ENCODE data around the gene LAMC3.

LAMC3 gene

DNA sequence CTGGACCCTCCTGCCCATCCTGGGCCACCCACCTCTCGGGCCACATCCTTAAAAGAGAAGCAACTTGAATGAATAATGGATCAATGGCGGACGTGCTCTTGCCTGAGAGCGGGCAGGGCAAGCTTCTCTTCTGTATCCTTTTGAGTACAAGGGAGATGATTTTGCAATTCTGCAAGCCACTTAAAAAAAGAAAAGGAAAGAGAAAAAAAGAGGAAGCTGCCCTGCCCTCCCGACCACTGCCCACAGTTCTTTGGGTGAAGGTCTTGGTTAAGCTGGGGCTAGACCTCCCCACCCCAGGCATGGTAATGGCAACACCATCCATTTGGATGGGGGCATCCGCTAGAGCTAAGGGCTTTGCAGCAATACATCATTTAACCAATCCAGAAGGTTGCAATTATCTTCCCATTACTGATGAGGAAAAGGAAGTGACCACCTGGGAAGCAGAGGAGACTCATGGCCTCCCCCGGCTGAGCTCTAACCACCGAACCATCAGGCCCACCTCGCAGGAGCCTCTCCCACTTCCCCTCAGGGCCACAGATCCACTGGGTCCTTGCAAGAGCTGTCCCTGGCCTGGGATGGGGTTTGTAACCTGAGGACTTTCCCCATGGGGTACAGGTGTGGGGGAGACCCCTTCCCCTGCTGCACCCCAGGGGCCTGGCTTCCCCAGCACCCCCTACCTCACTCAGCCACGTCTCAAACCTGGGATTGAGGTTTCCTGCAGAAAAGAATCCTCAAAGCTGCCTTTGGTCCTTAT lies 27.8 kb upstream of the LAMC3 start:
- Histone ChIP-seq H4K20me1 (ENCODE audit: insufficient read depth) (no peaks in the 10 kb centered on the region), H3K36me3 (ENCODE audit: insufficient read depth) (no peaks in the 10 kb centered on the region), H3K4me2 (no peak overlapping the region), H3K27me3 (ENCODE audit: insufficient read depth, low read depth) (peaks cover 93% of the 10 kb centered on the region), H3K4me1 (ENCODE audit: low read depth, poor library complexity, severe bottlenecking) (no peaks in the 10 kb centered on the region), H3K9ac (no peak overlapping the region), H3K79me2 (ENCODE audit: insufficient read depth, low read depth) (no peaks in the 10 kb centered on the region), H3K4me3 (IDR thresholded peaks at IDR 0.05; ENCODE audit: insufficient read depth, low read depth, low read length) (no peak overlapping the region), H3K27ac (no peak overlapping the region), H2AFZ (ENCODE audit: low read depth) (no peak overlapping the region)
- TF ChIP-seq, protein P1, sequence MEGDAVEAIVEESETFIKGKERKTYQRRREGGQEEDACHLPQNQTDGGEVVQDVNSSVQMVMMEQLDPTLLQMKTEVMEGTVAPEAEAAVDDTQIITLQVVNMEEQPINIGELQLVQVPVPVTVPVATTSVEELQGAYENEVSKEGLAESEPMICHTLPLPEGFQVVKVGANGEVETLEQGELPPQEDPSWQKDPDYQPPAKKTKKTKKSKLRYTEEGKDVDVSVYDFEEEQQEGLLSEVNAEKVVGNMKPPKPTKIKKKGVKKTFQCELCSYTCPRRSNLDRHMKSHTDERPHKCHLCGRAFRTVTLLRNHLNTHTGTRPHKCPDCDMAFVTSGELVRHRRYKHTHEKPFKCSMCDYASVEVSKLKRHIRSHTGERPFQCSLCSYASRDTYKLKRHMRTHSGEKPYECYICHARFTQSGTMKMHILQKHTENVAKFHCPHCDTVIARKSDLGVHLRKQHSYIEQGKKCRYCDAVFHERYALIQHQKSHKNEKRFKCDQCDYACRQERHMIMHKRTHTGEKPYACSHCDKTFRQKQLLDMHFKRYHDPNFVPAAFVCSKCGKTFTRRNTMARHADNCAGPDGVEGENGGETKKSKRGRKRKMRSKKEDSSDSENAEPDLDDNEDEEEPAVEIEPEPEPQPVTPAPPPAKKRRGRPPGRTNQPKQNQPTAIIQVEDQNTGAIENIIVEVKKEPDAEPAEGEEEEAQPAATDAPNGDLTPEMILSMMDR (conservative IDR thresholded peaks at IDR 0.05; ENCODE audit: low read depth, low read length): no peak

DNA sequence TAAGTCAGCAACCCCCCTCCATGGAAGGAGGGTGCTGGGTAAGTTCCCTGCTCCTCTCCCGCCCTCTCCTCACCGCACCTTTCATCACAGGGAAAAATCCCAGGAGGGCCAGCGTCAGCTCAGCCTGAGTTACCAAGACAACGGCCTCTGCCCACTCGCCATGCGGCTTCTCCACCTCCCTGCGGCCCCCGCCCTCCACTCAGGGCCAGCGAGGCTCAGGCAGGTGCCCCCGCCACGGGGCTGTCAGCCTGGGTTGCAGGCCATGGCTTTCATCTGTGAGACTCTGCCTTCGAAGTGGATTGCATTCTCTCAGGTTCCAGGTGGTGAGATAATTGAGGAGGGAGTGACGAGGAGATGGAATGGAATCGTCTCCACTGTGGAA lies 27.2 kb upstream of the LAMC3 start:
- no peak overlapping the region for H3K4me2 ChIP-seq
- no peaks in the 10 kb centered on the region for H3K36me3 ChIP-seq (ENCODE audit: insufficient read depth)
- no peak overlapping the region for H3K9ac ChIP-seq
- H3K27ac ChIP-seq: no peak overlapping the region
- no peaks in the 10 kb centered on the region for H4K20me1 ChIP-seq (ENCODE audit: insufficient read depth)
- TF ChIP-seq, protein P1 (conservative IDR thresholded peaks at IDR 0.05; ENCODE audit: low read depth, low read length): no peak
- H2AFZ ChIP-seq (ENCODE audit: low read depth): no peak overlapping the region
- H3K4me1 ChIP-seq (ENCODE audit: low read depth, poor library complexity, severe bottlenecking): no peaks in the 10 kb centered on the region
- no peaks in the 10 kb centered on the region for H3K79me2 ChIP-seq (ENCODE audit: insufficient read depth, low read depth)
- H3K4me3 ChIP-seq (IDR thresholded peaks at IDR 0.05; ENCODE audit: insufficient read depth, low read depth, low read length): no peak overlapping the region
- H3K27me3 ChIP-seq (ENCODE audit: insufficient read depth, low read depth): peaks cover 93% of the 10 kb centered on the region

DNA sequence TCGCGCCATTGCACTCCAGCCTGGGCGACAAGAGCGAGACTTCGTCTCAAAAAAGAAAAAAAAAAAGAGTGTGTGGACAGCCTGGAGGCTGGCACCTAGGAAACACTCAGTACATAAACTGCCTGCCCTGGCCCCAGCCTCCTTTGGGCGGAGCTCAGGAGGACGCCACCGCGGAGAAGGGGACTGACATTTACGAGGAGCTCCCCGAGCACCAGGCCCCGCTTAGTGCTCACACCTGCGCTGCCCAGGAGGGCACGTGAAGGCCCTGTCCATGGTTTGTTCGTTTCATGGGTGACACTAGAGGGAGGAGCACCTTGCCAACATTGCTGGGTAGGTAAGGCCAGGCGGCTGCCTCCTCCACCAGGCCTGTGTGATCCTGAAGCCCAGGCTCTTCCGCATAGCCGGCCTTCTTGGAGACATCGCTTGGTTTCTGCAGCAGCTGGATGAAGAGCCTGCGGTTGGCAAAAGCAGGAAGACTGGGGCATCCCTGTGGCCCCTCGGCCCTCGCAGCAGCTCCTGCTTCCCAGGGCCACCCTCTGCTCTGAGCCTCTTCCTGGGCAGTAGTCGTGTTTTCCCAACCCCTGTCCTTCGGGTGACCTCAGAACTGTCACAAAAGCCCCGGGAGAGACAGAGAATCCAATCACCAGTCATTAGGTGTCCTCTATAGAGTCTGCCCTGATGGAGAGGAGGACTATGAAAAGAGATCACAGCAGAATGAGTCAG lies 26.2 kb upstream of the LAMC3 start:
- Histone ChIP-seq H3K36me3 (ENCODE audit: insufficient read depth) (no peaks in the 10 kb centered on the region), H3K4me1 (ENCODE audit: low read depth, poor library complexity, severe bottlenecking) (no peaks in the 10 kb centered on the region), H4K20me1 (ENCODE audit: insufficient read depth) (no peaks in the 10 kb centered on the region), H3K27ac (no peak overlapping the region), H2AFZ (ENCODE audit: low read depth) (no peak overlapping the region), H3K9ac (no peak overlapping the region), H3K27me3 (ENCODE audit: insufficient read depth, low read depth) (peaks cover 93% of the 10 kb centered on the region), H3K4me2 (no peak overlapping the region), H3K4me3 (IDR thresholded peaks at IDR 0.05; ENCODE audit: insufficient read depth, low read depth, low read length) (no peak overlapping the region), H3K79me2 (ENCODE audit: insufficient read depth, low read depth) (no peaks in the 10 kb centered on the region)
- TF ChIP-seq, protein P1 (conservative IDR thresholded peaks at IDR 0.05; ENCODE audit: low read depth, low read length): no peak

DNA sequence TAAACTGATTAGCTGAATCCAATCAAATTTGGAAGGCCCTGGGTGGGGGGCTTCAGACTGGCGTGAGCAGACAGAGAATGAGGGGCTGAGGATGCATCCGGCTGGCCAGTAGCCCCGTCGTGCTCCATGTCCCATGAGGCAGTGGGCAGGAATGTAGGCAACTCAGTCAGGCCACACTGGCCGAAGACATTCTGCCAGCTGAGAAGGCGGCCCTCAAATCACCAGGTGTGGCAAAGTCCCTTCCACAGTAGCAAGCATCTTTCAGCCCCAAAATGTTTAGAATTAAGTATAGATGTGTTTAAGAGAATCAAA lies 25.7 kb upstream of the LAMC3 start:
- Histone ChIP-seq H3K36me3 (ENCODE audit: insufficient read depth) (no peaks in the 10 kb centered on the region), H3K27me3 (ENCODE audit: insufficient read depth, low read depth) (peaks cover 93% of the 10 kb centered on the region), H3K4me2 (no peak overlapping the region), H3K4me1 (ENCODE audit: low read depth, poor library complexity, severe bottlenecking) (no peaks in the 10 kb centered on the region), H4K20me1 (ENCODE audit: insufficient read depth) (no peaks in the 10 kb centered on the region), H2AFZ (ENCODE audit: low read depth) (no peak overlapping the region), H3K4me3 (IDR thresholded peaks at IDR 0.05; ENCODE audit: insufficient read depth, low read depth, low read length) (no peak overlapping the region), H3K9ac (no peak overlapping the region), H3K27ac (no peak overlapping the region), H3K79me2 (ENCODE audit: insufficient read depth, low read depth) (no peaks in the 10 kb centered on the region)
- TF ChIP-seq, protein P1 (conservative IDR thresholded peaks at IDR 0.05; ENCODE audit: low read depth, low read length): no peak

Data from KMS-11 (cell line).